GM12878 (cell line): ENCODE results near the gene MAPKAP1. TPM values are rescaled to one million over a fixed set of nuclear protein-coding genes. Genes with fewer than 3 reads are reported as not detected.

Experiments
- CREM ChIP-seq: IDR thresholded peaks from 2 replicates; pipeline ENCODE4 v1.6.1; 2014; ENCODE audit warnings: antibody characterized with exemption, low read depth
- DPF2 ChIP-seq: fragments of 450-650 bp; IDR thresholded peaks from 2 replicates; pipeline ENCODE4 v1.6.1; 2017; ENCODE audit warnings: mild to moderate bottlenecking
- ETV6 ChIP-seq, 2 experiments: fragments of 450-650 bp in 1 of 2; IDR thresholded peaks in 1 of 2; conservative IDR thresholded peaks in 1 of 2; 2 replicates each; pipeline ENCODE4 v1.6.1; 2014; ENCODE audit warnings: antibody characterized with exemption in 1 of 2, borderline replicate concordance in 1 of 2, low read depth in 1 of 2, mild to moderate bottlenecking in 1 of 2, moderate library complexity in 1 of 2
- KAT2A ChIP-seq: conservative IDR thresholded peaks from 2 replicates; pipeline ENCODE4 v1.6.1; 2011; ENCODE audit warnings: low read depth, low read length; ENCODE audit not compliant: control insufficient read depth
- NRF1 ChIP-seq: conservative IDR thresholded peaks from 2 replicates; pipeline ENCODE4 v1.6.1; 2011; ENCODE audit warnings: mild to moderate bottlenecking, low read depth, low read length, improper control_type of control experiment
- SMAD1 ChIP-seq: fragments of 450-650 bp; IDR thresholded peaks from 2 replicates; pipeline ENCODE4 v1.6.1; 2018; ENCODE audit warnings: mild to moderate bottlenecking, low read depth; ENCODE audit not compliant: partially characterized antibody
- STAT1 ChIP-seq: fragments of 450-650 bp; conservative IDR thresholded peaks from 2 replicates; pipeline ENCODE4 v1.6.1; 2014; ENCODE audit warnings: antibody characterized with exemption, mild to moderate bottlenecking
- polyA plus RNA-seq, 11 experiments: library from polyadenylated mRNA; depleted of rRNA in 4 of 11; unstranded in 6 of 11; stranded (reverse) in 5 of 11; fragments of >200 nt; fragmentation: Nextera tagmentation in 4 of 11; fragmentation: Illumina TruSeq in 1 of 11; extraction: Ambion mirVana in 4 of 11; extraction: Trizol in 1 of 11; gene quantifications; 1 replicate in 1 of 11; 2 replicates in 10 of 11; pipeline versions ENCODE4 v1.2.1 to v1.2.3, GENCODE V29; 2011 to 2016; ENCODE audit warnings: inconsistent platforms in 2 of 11, missing spikeins in 2 of 11, low read depth in 1 of 11
- total RNA-seq, 4 experiments: library from RNA; depleted of rRNA in 3 of 4; stranded (reverse); fragments of >200 nt in 3 of 4; fragmentation: Illumina TruSeq in 1 of 4; extraction: Trizol in 1 of 4; gene quantifications; 2 replicates each; pipeline versions ENCODE4 v1.2.1 to v1.2.3, GENCODE V29; 2013 to 2021
- TF ChIP-seq, protein P1 (sequence below): fragments of 450-650 bp; formaldehyde crosslinking; IDR thresholded peaks from 2 replicates; pipeline ENCODE4 v1.5.0; 2022; ENCODE audit warnings: mild to moderate bottlenecking, missing genetic modification characterization

MAPKAP1 gene
- total and polyA plus RNA-seq, 10 of the 15 experiments (the other 5 are each of a cell fraction or from before 2014, with no cell fraction given) = 5.1 to 188 (median 105) TPM

DNA sequence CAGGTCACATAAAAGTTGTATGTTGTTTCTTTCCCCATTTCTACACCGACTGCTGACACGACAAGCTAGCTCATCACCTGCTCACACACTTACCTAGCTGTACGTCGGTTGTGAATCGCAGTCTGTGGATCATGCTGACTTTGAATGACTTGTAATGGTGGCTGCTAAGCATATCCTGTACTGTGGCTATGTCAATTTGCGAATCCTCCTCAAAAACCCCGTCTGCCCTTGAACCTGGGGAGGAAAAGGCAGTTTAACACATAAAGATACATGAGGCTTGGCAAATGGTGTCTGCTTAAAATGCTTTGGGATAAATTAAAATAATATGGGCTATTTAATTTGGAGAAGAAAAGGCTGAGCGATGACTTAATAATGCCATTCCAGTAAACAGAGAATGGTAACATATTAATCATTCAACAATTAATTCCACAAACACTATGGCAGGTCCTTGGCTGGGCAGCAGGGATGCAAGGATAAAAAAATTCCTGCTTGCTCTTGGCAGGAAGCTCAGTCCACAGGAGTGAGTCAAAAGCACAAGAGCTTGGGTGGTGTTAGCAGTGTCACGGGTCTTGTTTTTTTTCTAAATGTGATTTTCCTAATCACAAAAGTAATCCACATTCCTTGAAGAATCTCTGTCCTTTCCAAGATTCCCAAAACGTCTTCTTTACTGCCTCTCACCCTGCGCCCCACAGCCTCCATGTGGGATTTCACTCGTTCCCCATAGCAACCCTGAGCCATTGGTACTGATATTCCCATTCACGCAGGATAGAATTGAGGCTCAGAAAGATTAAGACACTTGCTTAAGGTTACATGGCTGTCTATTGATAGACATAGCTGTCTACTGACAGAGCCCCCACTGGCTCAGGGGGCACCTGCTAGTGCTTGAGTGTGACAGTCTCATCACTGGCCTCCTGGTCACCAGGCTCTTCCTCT lies 222.4 kb downstream of the MAPKAP1 start (continued):
- TF ChIP-seq SMAD1 (no peak), ETV6 (conservative IDR thresholded peaks at IDR 0.05 in 1 of 2, IDR thresholded peaks at IDR 0.05 in 1 of 2; ENCODE audit: borderline replicate concordance in 1 of 2, low read depth in 1 of 2) (no peak), STAT1 (no peak), CREM (no peak), NRF1 (no peak), DPF2 (no peak), KAT2A (no peak)
- TF ChIP-seq, protein P1, sequence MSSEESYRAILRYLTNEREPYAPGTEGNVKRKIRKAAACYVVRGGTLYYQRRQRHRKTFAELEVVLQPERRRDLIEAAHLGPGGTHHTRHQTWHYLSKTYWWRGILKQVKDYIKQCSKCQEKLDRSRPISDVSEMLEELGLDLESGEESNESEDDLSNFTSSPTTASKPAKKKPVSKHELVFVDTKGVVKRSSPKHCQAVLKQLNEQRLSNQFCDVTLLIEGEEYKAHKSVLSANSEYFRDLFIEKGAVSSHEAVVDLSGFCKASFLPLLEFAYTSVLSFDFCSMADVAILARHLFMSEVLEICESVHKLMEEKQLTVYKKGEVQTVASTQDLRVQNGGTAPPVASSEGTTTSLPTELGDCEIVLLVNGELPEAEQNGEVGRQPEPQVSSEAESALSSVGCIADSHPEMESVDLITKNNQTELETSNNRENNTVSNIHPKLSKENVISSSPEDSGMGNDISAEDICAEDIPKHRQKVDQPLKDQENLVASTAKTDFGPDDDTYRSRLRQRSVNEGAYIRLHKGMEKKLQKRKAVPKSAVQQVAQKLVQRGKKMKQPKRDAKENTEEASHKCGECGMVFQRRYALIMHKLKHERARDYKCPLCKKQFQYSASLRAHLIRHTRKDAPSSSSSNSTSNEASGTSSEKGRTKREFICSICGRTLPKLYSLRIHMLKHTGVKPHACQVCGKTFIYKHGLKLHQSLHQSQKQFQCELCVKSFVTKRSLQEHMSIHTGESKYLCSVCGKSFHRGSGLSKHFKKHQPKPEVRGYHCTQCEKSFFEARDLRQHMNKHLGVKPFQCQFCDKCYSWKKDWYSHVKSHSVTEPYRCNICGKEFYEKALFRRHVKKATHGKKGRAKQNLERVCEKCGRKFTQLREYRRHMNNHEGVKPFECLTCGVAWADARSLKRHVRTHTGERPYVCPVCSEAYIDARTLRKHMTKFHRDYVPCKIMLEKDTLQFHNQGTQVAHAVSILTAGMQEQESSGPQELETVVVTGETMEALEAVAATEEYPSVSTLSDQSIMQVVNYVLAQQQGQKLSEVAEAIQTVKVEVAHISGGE (CRISPR knock-in tag) = no peak
